Naive thymus-derived CD4-positive, alpha-beta T cell (primary cell): ENCODE results near the gene UTP14A. TPM values are rescaled to one million over a fixed set of nuclear protein-coding genes. Genes with fewer than 3 reads are reported as not detected.

Source experiments
- polyA plus RNA-seq, 2 donors: library from polyadenylated mRNA; unstranded; fragments of 300-500 nt; fragmentation: Illumina TruSeq; gene quantifications; one replicate each; pipeline ENCODE4 v1.2.3, GENCODE V29; 2021
- total RNA-seq, 6 experiments: library from RNA in 5 of 6; stranded (reverse) in 5 of 6; gene quantifications; 1 replicate in 5 of 6; 2 replicates in 1 of 6; pipeline ENCODE4 v1.2.3 and lab custom pipeline; 2021 to 2026

UTP14A gene
- total and polyA plus RNA-seq, 7 experiments from 2014 or later = 11.0 to 28.6 (median 16.5) TPM

Other genes with a start within 250 kb of the UTP14A start
- under 1 TPM in 3 of 5 experiments, not detected in 2; 0.13 to 0.82 (median 0.29) TPM for gene XPNPEP2, start 167.2 kb upstream of the UTP14A start, total RNA-seq
- not detected for gene XPNPEP2, start 167.2 kb upstream of the UTP14A start, polyA plus RNA-seq
- gene SASH3, start 126.2 kb upstream of the UTP14A start, total RNA-seq = 100 to 1,000 TPM in 4 of 5 experiments, 10 to 100 TPM in 1; 71.8 to 262 (median 156) TPM
- gene SASH3, start 126.2 kb upstream of the UTP14A start, polyA plus RNA-seq = 100 to 1,000 TPM in 1 of 2 donors, 10 to 100 TPM in 1; 85.3 to 209 TPM
- gene ZDHHC9, start 62.3 kb upstream of the UTP14A start, total RNA-seq = 1 to 10 TPM; 4.9 to 9.1 (median 7.1) TPM
- 1 to 10 TPM; 4.4 to 7.7 TPM for gene ZDHHC9, start 62.3 kb upstream of the UTP14A start, polyA plus RNA-seq
- gene BCORL1, start 76.5 kb downstream of the UTP14A start, total RNA-seq = 1 to 10 TPM; 5.8 to 8.9 (median 8.2) TPM
- 1 to 10 TPM in 1 of 2 donors, under 1 TPM in 1; 0.64 to 2.5 TPM for gene BCORL1, start 76.5 kb downstream of the UTP14A start, polyA plus RNA-seq
- gene ELF4, start 204.3 kb downstream of the UTP14A start, total RNA-seq = 10 to 100 TPM; 20.7 to 48.9 (median 23.7) TPM
- 10 to 100 TPM in 1 of 2 donors, 1 to 10 TPM in 1; 8.5 to 16.9 TPM for gene ELF4, start 204.3 kb downstream of the UTP14A start, polyA plus RNA-seq